Stimulated activated CD8-positive, alpha-beta memory T cell treated with anti-CD3 and anti-CD28 coated beads, Interleukin-4, amount 100 ng/mL, for 48 hours (primary cell): Measurements from ENCODE around the gene CDKAL1.
"Not testable (repeated sequence)": the region's sequence is repeated elsewhere in the genome, so short reads cannot be mapped to it uniquely, and the experiment has no call there.

ENCODE experiments used
- DNase-seq: peaks from one replicate; pipeline ENCODE4 v3.0.0-alpha.2; 2020

Gene CDKAL1

GRCh38 chr6:21085643-21086042 lies 551.4 kb downstream of the CDKAL1 start:
- no peak for DNase-seq

- no peak for DNase-seq
These were observed 552.9 kb downstream of the CDKAL1 start for GRCh38 chr6:21087188-21087587.

DNA sequence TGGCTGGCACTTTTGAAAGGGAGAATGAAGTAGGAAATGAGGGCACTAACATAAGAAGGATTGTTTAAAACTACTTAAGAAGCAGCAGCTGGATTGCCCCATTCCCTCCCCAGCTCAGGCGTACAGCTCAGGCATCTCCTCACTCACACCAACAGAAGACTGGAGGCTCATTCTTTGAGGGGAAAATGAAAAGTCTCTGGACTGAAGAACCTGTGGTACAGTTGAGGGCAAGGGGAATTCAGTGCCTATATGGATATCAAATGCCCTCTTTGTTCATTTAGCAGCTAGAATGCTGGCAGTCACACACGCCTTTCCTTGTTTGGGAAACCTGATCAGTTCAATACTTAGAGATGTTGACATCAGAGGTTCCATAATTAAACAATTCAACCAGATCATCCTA lies 557.2 kb downstream of the CDKAL1 start:
- DNase-seq: no peak

- DNase-seq: not testable (repeated sequence)
These were observed 558.0 kb downstream of the CDKAL1 start for GRCh38 chr6:21092231-21092772.

GRCh38 chr6:21095462-21095861 lies 561.2 kb downstream of the CDKAL1 start:
- no peak for DNase-seq

- DNase-seq: no peak
These were observed 563.9 kb downstream of the CDKAL1 start for GRCh38 chr6:21098134-21098533.

- DNase-seq: no peak
These were observed 564.5 kb downstream of the CDKAL1 start for GRCh38 chr6:21098744-21099143.

DNA sequence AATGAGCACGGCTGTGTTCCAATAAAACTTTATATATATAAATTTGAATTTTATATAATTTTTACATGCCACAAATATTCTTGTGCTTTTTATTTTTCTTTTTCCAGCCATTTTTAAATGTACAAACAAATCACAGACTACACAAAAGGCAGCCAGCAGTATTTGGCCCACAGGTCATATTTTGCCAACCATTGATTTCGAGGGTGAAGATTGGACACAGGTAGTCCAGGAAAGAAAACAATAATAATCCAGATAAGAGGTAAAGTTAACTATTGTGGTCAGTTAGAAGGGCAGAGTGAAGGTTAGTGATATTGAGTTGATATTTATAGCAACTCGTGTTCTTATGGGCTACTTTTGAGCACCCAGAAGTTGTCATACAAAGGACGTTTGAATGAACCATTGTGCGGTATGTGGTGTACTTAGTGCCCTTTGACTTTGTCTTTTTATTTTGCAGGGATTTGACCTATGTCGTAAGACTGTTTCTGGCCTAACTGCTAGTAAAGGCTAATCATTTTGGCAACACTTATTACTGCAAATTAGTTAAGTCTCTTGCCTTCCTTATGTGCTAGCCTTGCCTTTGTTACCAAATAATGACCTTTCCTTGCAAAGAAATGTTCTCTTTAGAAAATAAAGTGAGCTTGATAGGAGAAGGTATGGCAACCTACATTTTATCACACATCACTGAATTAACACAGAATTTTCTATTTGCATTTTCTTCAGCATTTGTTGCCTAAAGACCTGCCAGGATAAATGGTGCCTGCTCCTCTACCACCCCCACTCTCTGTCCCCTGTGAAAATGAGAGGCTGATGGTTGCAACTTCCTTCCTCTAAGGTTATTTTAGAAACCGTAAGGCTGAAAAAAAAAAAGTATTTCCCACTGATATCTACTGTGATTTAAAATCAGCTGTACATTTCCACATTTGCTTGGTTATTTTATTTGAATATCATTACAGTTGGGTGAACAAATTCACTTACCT lies 565.4 kb downstream of the CDKAL1 start:
- DNase-seq: no peak

GRCh38 chr6:21100991-21101390 lies 566.7 kb downstream of the CDKAL1 start:
- no peak for DNase-seq

DNA sequence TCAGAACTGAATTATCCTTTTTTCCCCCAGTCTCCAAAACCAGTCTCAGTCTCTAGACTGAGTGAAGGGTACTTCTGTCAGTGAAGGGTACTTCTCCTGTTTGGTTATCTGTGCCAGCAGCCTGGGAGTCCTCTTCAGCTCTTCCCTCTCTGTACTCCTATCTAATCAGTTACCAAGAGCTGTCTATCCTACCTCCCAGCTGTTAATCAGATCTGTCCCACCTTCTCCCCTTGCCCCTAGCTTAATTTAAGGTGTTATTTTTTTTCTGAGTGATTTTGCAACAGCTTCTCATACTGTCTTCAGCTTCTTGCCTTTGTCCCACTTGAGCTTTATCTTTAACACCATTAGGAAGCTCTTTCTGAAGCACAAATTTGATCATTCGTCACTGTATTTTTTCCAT lies 567.4 kb downstream of the CDKAL1 start:
- DNase-seq: no peak

- DNase-seq: no peak
These were observed 567.9 kb downstream of the CDKAL1 start for GRCh38 chr6:21102201-21102600.

- DNase-seq: no peak
These were observed 568.4 kb downstream of the CDKAL1 start for GRCh38 chr6:21102624-21103023.

DNA sequence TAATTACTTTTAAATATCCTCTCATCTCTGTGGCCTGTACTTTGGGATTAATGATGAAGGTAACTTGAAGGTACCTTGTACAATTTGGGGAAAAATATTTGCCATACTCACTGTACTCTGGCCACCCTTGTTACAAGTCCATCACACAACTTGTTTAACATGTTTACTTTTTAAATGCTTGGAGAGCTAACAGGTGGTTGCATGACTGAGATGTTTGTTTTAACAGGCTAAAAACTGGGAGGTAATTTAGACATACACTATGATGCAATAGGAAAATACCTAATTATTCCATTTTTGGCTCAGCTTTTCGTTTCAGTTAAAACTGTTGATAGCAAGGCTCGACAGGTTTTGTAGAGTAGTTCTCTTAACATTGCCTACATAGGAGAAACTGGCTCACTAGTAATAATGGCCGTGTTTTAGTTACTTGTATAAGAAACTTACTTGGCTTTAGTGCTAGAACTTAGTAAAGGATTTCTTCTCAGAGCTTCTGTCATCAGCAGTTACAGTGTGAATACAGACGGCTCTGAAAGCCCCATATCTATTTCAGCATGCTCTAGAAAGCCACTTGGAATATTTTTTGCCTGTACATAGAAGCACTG lies 569.5 kb downstream of the CDKAL1 start:
- DNase-seq: no peak

DNA sequence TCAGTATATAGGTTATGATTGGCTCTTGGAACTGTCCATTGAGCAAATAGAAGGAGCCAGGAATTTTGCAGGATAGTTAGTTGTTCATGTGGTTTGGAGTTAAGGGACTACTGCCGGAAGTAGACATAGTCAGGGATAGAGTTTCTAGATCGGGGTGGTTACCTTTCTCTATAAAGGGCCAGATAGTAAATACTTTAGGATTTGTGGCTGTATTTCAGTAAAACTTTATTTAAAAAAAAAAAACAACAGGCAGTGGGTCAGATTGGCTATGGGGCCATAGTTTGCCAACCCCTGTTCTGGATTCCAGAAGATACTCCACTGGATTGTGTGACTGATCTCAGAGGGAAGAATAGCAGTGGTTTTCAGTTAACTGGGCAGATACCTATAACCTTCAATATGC lies 570.0 kb downstream of the CDKAL1 start:
- no peak for DNase-seq

DNA sequence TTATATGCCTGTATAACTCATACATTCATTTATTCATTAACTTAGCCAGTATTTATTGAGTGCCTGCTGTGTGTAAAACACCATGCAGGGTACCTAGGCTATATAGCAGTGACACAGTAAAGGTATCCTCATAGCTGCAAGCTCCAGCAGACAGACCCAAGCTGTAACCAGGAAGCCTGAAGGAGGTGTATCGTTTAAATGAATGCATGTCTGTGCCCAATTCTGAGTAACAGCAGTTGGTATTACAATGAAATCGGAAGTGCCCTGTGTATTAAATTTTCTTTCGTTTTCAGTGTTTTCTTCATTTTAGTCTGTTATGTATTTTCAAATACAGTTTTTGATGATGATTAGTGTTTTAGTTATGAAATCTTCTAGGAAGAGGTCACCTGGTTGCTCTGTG lies 573.5 kb downstream of the CDKAL1 start:
- DNase-seq: no peak

- no peak for DNase-seq
These were observed 575.3 kb downstream of the CDKAL1 start for GRCh38 chr6:21109391-21110178.

- no peak for DNase-seq
These were observed 576.4 kb downstream of the CDKAL1 start for GRCh38 chr6:21110684-21111083.

GRCh38 chr6:21111093-21111725 lies 577.0 kb downstream of the CDKAL1 start:
- DNase-seq: no peak

GRCh38 chr6:21115111-21115510 lies 580.9 kb downstream of the CDKAL1 start:
- no peak for DNase-seq

DNA sequence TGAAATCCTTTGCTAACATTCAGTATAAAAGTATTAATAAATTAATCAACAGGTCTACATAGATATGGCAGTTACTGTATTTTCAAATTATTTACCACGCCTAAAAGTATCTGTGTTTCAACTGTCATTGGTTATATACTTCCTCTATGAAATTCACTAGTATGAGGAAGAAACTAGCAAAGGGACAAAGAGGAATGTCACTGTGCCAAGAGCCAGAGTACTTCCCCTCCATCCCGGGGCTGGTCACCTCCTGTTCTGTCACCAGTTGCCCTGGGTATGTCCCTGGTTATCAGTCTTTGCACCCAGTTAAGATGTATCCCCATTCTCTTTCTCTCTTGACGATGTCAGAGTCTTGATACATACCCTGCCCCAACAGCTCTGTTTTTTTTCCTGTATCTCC lies 582.5 kb downstream of the CDKAL1 start:
- no peak for DNase-seq

DNA sequence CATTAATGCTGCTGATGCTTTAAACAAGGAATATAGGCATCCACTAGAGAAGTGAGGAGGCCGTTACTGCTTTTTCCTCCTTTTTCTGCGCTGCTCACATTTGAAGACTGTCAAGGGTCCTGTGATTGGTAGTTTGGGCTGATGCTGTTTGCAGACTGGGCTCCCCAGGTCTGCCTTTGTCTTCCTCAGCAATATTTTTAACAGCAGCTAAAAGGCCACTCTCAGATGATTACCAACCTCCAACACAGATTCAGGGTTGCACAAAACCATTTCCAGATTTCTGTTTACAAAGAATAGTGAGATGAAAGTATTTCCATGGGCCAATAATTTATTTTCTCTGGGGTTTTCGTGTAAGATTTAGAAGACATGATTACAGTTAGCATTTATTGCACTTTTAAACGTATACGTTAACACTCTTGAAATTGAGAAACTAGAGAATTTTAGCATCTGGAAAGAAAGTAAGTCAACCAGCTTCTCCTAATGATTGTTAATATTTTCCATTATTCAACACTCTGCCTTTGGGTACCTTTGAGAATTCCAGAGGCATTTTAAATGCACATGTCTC lies 584.0 kb downstream of the CDKAL1 start:
- DNase-seq: no peak

DNA sequence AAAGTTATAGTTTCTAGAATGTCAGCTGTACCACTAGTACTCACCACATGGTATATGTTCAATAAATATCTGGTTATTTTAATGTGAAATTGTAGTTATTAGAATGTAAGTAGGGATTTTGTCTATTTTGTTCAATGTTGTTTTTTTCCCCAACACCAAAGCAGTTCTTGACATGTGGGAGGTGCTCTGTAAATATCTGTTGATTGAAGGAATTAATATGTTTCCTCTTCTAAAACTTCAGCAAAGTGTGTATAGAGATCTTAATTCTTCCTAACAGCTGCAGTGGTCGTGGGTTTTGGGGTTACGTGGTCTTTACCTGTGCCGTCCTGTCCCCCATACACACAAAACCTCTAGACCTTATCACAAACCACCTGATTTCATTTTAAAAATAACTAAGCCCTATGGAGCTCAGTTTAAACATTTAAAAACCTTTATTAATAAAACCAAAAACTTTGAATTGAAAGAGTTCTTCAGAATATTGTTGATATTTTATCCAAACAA lies 587.4 kb downstream of the CDKAL1 start:
- no peak for DNase-seq
